Keratinocyte (primary cell): ENCODE measurements around the gene EDN2. TPM values are rescaled to one million over a fixed set of nuclear protein-coding genes. Genes with fewer than 3 reads are reported as not detected.
A peak's percentile ranks its signal among the peaks of the same experiment; 100 is the strongest.

Source experiments
- DNase-seq: peaks from one replicate; pipeline ENCODE4 v3.0.0-alpha.2; 2011; ENCODE audit warnings: low read depth, missing footprints, low spot score
- FAIRE-seq: peaks from 2 replicates; lab custom pipeline; 2011; peaks lifted over from hg19 to GRCh38; lab: Jason Lieb, UNC
- H2AFZ ChIP-seq: 2 replicates; pipeline ENCODE4 v1.6.0; 2012; ENCODE audit warnings: low read length, control low read depth, inconsistent platforms; ENCODE audit not compliant: control insufficient read depth
- H3K27ac ChIP-seq: 2 replicates; pipeline ENCODE4 v1.5.1; 2011; ENCODE audit warnings: low read length; ENCODE audit not compliant: control insufficient read depth, insufficient read depth
- H3K27me3 ChIP-seq: 3 replicates; pipeline ENCODE4 v1.6.0; 2011; ENCODE audit warnings: low read length; ENCODE audit not compliant: control insufficient read depth, insufficient read depth; ENCODE audit errors: extremely low read depth
- H3K36me3 ChIP-seq, 2 experiments: 2 replicates in 1 of 2; 3 replicates in 1 of 2; pipeline ENCODE4 v1.5.1; 2011; ENCODE audit warnings: low read length in 2 of 2, mild to moderate bottlenecking in 1 of 2; ENCODE audit not compliant: control insufficient read depth in 2 of 2, insufficient read depth in 2 of 2; ENCODE audit errors: extremely low read depth in 1 of 2
- H3K4me1 ChIP-seq: 3 replicates; pipeline ENCODE4 v1.5.1; 2011; ENCODE audit warnings: low read length; ENCODE audit not compliant: control insufficient read depth, insufficient read depth; ENCODE audit errors: extremely low read depth
- H3K4me2 ChIP-seq: 3 replicates; pipeline ENCODE4 v1.6.0; 2011; ENCODE audit warnings: low read depth, low read length; ENCODE audit not compliant: control insufficient read depth, insufficient read depth; ENCODE audit errors: extremely low read depth
- H3K4me3 ChIP-seq, 3 experiments: fragments of 200-600 bp in 1 of 3; sonication (generic) in 1 of 3; 2 replicates in 2 of 3; 3 replicates in 1 of 3; pipeline ENCODE4 v1.5.1; 2011 to 2016; ENCODE audit warnings: low read length in 3 of 3, mild to moderate bottlenecking in 3 of 3, control low read depth in 2 of 3, inconsistent platforms in 1 of 3, low read depth in 1 of 3, mixed read lengths in 1 of 3, mixed run types in 1 of 3, moderate library complexity in 1 of 3; ENCODE audit not compliant: control insufficient read depth in 2 of 3, insufficient read depth in 2 of 3; ENCODE audit errors: extremely low read depth in 1 of 3
- H3K79me2 ChIP-seq: 2 replicates; pipeline ENCODE4 v1.6.0; 2012; ENCODE audit warnings: low read length; ENCODE audit not compliant: control insufficient read depth, insufficient read depth
- H3K9ac ChIP-seq: 3 replicates; pipeline ENCODE4 v1.6.0; 2011; ENCODE audit warnings: low read length; ENCODE audit not compliant: control insufficient read depth, insufficient read depth; ENCODE audit errors: extremely low read depth
- H3K9me1 ChIP-seq: 3 replicates; pipeline ENCODE4 v1.6.0; 2011; ENCODE audit warnings: low read length; ENCODE audit not compliant: control insufficient read depth, insufficient read depth; ENCODE audit errors: extremely low read depth
- H3K9me3 ChIP-seq: 2 replicates; pipeline ENCODE4 v1.5.1; 2012; ENCODE audit warnings: low read depth, low read length; ENCODE audit not compliant: control insufficient read depth
- H4K20me1 ChIP-seq: 3 replicates; pipeline ENCODE4 v1.6.0; 2011; ENCODE audit warnings: low read length; ENCODE audit not compliant: control insufficient read depth, insufficient read depth; ENCODE audit errors: extremely low read depth
- EZH2 ChIP-seq: IDR thresholded peaks from one replicate; pipeline ENCODE4 v1.6.1; 2012; ENCODE audit warnings: inconsistent platforms, mild to moderate bottlenecking, low read length, moderate library complexity
- dilution Hi-C: fragments of 300-500 bp; cut with MboI; formaldehyde crosslinking; loops from one replicate; pipeline ENCODE4 v1.7.0; 2020; ENCODE audit warnings: low sequenced_read_pairs; ENCODE audit not compliant: extremely low pct_ligation_motif_present
- polyA plus RNA-seq, 5 experiments: library from polyadenylated mRNA; depleted of rRNA in 3 of 5; stranded (reverse) in 3 of 5; stranded (forward) in 1 of 5; unstranded in 1 of 5; fragments of >200 nt; gene quantifications; 1 replicate in 1 of 5; 2 replicates in 3 of 5; 3 replicates in 1 of 5; pipeline versions ENCODE4 v1.2.1 to v1.2.3, GENCODE V29; 2011 to 2012; ENCODE audit warnings: missing spikeins in 2 of 5, low read depth in 1 of 5, low replicate concordance in 1 of 5
- TF ChIP-seq, protein P1 (sequence below), 3 experiments: IDR thresholded peaks in 1 of 3; conservative IDR thresholded peaks in 1 of 3; optimal IDR thresholded peaks in 1 of 3; 2 replicates in 2 of 3; 3 replicates in 1 of 3; pipeline versions ENCODE3 to v1.5.1; 2011; ENCODE audit warnings: low read length in 3 of 3, mild to moderate bottlenecking in 3 of 3, moderate library complexity in 2 of 3, control low read depth in 1 of 3, inconsistent platforms in 1 of 3; ENCODE audit not compliant: insufficient read depth in 2 of 3; ENCODE audit errors: extremely low read depth in 1 of 3

EDN2 gene
- polyA plus RNA-seq, 1 donor (not counting 4 experiments of a cell fraction or from before 2014, with no cell fraction given) = 0.34 TPM

DNA sequence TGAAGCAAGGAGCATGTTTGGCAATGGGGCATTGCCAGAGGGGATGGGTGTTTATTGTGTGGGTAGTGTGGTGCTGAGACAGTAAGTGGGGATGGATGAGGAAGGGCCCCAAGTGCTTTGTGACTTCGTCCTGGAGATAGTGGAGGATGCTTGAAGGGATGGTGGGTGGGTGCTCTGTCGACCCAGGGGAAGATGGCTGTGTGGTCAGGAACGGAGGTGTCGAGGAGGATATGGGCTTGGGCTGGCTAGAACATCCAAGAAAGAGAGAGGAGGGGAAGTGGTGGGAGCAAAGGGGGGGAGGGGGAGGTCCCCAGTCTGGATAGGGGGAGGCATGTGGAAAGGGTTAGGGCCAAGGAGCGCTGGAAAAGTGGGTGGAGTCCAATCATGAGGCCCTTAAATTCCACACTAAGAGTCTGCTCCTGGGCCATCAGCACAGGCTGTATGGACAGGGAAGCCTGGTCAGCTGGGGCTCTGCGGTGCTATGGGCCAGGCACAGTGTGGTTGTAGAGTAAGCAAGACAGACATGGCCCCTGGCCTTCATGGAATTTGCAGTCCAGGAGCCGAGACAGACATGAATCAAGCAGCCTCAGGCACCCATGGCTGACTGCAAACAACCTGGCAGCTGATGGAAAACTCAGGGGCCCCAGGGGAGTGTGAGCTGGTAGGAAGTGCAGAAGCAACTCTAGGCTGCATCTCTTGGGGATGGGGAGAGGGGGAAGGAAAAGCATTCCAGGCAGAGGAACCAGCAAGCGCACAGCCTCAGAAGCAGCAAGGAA is 36.3 kb downstream of the EDN2 start:
- no peak overlapping the region for H3K4me2 ChIP-seq
- H3K9ac ChIP-seq = no peak overlapping the region
- FAIRE-seq (peak; percentile 73), DNase-seq (no peak)
- no peak overlapping the region for H2AFZ ChIP-seq
- H4K20me1 ChIP-seq = no peaks in the 10 kb centered on the region
- H3K4me1 ChIP-seq = peaks cover 3% of the 10 kb centered on the region
- dilution Hi-C loops = no loop called here
- TF ChIP-seq, protein P1, sequence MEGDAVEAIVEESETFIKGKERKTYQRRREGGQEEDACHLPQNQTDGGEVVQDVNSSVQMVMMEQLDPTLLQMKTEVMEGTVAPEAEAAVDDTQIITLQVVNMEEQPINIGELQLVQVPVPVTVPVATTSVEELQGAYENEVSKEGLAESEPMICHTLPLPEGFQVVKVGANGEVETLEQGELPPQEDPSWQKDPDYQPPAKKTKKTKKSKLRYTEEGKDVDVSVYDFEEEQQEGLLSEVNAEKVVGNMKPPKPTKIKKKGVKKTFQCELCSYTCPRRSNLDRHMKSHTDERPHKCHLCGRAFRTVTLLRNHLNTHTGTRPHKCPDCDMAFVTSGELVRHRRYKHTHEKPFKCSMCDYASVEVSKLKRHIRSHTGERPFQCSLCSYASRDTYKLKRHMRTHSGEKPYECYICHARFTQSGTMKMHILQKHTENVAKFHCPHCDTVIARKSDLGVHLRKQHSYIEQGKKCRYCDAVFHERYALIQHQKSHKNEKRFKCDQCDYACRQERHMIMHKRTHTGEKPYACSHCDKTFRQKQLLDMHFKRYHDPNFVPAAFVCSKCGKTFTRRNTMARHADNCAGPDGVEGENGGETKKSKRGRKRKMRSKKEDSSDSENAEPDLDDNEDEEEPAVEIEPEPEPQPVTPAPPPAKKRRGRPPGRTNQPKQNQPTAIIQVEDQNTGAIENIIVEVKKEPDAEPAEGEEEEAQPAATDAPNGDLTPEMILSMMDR (optimal IDR thresholded peaks at IDR 0.05 in 1 of 3, IDR thresholded peaks at IDR 0.05 in 1 of 3, conservative IDR thresholded peaks at IDR 0.05 in 1 of 3; ENCODE audit: extremely low read depth in 1 of 3, insufficient read depth in 2 of 3, low read length in 3 of 3) = no peak
- TF ChIP-seq EZH2 = no peak
- no peak overlapping the region for H3K4me3 ChIP-seq
- H3K79me2 ChIP-seq = no peaks in the 10 kb centered on the region
- H3K36me3 ChIP-seq = no peaks in the 10 kb centered on the region
- H3K9me1 ChIP-seq = no peaks in the 10 kb centered on the region
- peaks cover 7% of the 10 kb centered on the region for H3K9me3 ChIP-seq
- H3K27me3 ChIP-seq = no peaks in the 10 kb centered on the region
- no peak overlapping the region for H3K27ac ChIP-seq

DNA sequence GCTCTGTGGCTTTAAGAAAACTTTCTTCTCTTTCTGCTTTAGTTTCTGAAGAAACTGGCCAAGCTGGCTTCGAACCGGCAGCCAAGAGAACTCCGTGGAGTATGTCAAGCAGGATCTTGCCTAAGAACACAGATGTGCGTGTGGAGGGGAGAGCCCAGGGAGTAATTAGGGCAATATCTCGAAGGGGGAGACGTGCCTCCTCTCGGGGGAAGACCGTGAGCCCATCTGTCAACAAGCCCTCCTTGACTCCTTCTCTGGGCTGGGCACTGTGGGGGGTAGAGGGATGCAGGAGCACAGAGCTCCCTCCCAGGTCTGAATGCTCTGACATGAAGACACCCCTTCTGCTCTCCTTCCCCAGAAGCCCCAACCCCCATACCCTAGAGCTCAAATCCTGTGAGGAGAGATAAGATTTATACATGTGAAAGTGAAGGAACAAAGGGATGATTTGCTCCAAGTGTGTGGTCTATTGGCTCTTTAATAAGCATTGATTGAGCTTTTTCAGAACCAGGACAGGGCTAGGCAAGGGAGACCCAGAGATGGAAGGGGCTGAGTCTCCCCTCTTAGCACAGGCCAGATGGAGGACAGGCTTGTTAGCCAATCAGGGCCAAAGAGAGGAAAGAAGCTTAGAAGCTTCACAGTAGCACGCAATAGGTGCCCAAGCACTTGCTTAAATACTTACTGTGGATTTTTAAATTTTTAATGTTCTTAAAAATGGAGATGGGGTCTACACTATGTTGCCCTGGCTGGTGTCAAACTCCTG is 37.5 kb downstream of the EDN2 start:
- H3K9me1 ChIP-seq = no peaks in the 10 kb centered on the region
- dilution Hi-C loops = no loop called here

More for the DNA sequence above, 37.5 kb downstream of the EDN2 start:
- Histone ChIP-seq H3K36me3 (no peaks in the 10 kb centered on the region), H2AFZ (no peak overlapping the region), H3K79me2 (no peaks in the 10 kb centered on the region), H4K20me1 (no peaks in the 10 kb centered on the region), H3K27me3 (no peaks in the 10 kb centered on the region), H3K9ac (no peak overlapping the region), H3K4me1 (peaks cover 11% of the 10 kb centered on the region), H3K4me3 (no peak overlapping the region), H3K9me3 (peaks cover 7% of the 10 kb centered on the region), H3K27ac (no peak overlapping the region), H3K4me2 (no peak overlapping the region)
- TF ChIP-seq, protein P1 (optimal IDR thresholded peaks at IDR 0.05 in 1 of 3, IDR thresholded peaks at IDR 0.05 in 1 of 3, conservative IDR thresholded peaks at IDR 0.05 in 1 of 3; ENCODE audit: extremely low read depth in 1 of 3, insufficient read depth in 2 of 3, low read length in 3 of 3) = no peak
- FAIRE-seq (no peak), DNase-seq (no peak)
